CD4-positive, alpha-beta T cell treated with Interleukin-6 for 4 hours (primary cell): ENCODE results near the gene FSTL4.

Experiments
- DNase-seq: peaks from one replicate; pipeline ENCODE4 v3.0.0-alpha.2; 2020; ENCODE audit warnings: mixed read lengths

Gene FSTL4

DNA sequence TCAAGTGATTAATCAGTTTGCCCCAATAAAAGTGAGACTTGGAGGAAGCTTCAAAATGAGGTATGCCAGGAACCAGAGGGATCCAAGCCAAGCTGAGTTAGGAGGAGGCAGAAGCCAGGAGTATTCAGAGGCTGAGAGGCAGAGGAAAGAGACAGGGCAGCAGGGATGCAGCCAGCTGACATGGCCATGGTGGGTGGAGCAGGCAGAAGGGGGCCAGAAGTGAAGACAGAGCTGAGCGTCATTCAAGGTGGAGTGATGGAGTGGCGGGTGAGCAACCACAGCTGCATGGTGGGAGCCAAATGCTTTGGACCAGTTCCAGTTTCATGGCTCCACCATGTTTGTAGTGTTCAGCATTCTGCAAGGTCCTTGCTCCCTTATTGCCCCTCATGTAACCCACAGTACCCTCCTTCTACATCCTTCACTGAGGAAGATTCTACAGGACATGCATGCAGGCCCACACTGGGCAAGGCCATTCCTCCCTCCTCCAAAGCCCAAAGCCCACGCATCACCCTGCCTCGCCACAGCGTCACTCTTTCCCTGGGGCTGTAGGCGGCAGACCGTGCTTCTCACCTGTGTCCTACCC is 100.6 kb downstream of the FSTL4 start:
- no peak for DNase-seq

DNA sequence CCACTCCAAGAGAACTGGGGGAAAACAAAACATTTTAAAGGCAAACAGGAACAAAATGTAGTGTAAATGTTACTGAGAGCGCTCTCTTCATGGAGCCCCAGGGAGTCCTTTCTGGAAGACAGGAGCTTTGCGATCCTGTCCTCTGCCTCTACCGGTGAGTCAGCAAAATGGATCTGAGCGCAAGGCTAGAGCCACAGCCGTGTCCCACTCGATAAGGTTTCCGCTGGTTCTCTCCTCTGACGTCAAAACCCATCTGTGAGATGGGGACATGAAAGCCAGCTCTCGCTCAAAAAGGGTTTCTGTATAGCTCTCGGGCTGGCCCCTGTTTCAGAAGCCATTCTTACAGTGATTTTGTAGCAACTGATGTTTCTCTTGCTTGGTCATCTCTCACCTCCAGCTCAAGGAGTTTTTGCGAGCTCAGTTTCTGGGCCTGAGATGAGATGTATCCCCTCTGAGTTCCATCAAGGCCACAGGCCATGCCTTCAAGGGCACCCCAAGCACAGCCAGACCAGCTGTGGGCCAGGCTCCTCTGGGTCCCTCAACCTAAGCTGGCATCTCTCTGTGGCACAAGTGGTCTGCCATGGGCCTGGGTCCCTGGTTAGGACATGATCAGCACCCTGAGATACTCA is 101.6 kb downstream of the FSTL4 start:
- DNase-seq, result no peak

- DNase-seq, result no peak
These were observed 102.6 kb downstream of the FSTL4 start for GRCh38 chr5:133509742-133510079.

DNA sequence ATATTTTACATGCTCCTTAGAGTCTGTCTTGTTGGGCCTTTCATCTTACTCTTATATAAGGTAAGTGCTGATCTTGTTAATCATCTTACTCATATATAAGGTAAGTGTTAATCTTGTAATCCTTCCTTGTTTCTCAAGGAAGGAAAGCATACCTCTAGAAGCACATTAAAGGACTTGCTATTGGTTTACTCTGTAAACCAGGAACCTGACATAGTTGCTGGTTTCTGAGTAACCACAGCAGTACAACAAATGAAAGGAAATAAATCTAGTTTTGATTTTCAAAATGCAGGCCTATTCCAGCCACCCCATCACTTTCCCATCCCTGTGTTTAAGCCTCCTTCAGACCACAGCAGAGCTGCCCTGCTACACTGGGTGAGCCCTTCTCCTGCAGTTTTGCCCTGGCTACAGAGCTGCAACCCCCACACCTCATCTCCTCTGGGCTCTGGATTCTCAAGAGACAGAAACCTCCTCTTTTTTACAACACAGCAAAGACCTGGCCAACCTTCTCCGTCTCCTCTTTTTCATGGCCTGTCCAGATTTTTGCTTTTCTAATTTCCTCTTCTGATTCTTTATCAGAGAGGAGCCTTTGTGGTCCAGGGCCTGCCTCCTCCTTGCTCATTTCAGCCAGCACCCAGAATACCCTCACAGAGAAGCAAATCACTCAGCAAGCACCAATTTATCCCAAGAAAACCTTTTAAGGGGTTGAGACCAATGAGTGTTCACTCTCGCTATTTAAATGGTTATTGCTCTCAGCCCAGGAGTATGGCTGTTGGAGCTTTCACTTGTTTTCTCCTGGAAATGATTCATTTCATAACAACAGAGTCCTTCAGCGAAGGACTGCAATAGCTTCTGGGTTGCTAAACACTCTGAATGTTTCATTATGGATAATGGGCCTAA is 103.2 kb downstream of the FSTL4 start:
- no peak for DNase-seq

DNA sequence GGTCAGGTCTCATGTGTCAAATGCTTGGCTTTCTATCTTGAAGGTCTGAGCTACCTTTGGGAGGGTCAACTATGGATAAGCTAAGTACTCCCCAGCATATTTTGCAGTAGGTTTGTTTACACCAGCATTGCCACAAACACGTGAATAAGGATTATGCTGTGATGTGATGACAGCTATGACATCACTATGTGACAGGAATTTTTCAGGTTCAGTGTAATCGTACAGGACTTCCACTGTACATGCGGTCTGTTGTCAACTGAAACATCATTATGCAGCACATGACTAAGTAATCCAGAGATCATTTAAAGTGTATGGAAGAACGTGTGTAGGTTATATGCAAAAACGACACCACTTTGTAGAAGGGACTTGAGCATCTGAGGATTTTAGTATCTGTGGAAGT is 104.0 kb downstream of the FSTL4 start:
- no peak for DNase-seq

DNA sequence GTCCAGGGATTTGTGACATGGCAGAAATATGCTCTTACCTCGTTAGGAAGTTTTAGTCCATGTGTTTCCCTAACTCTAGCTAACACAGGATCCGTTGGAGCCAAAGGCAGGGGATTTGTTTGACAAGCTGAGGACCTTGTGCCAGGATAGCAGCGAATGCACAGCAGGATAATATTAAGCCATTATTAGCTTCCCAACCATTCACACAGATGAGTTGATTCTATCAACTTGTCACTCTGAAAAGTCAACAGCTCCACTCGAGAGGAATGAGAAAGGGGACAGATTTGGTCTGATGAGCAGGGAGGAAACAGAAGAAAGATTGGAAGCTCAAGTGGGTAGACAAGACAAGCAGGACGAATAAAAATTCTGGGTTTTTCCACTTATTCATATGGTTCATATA is 106.2 kb downstream of the FSTL4 start:
- DNase-seq, result no peak

DNA sequence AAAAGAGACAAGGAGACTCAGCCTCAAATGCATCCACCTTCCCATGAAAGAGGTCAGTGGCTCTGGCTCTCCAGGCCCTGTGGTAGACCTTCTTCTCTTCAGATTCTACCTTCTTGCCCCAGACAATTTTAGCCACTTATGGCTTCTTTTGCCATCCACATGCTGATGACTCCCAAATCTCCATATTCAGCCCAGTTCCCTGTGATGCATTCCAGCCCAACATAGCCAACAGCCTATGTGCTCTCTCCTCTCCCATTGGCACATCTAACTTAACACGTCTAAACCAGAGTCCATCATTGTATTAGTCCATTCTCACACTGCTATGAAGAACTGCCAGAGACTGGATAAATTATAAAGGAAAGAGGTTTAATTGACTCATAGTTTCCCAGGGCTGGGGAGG is 108.8 kb downstream of the FSTL4 start:
- no peak for DNase-seq

- DNase-seq, result no peak
These were observed 112.4 kb downstream of the FSTL4 start for GRCh38 chr5:133499895-133500294.

DNA sequence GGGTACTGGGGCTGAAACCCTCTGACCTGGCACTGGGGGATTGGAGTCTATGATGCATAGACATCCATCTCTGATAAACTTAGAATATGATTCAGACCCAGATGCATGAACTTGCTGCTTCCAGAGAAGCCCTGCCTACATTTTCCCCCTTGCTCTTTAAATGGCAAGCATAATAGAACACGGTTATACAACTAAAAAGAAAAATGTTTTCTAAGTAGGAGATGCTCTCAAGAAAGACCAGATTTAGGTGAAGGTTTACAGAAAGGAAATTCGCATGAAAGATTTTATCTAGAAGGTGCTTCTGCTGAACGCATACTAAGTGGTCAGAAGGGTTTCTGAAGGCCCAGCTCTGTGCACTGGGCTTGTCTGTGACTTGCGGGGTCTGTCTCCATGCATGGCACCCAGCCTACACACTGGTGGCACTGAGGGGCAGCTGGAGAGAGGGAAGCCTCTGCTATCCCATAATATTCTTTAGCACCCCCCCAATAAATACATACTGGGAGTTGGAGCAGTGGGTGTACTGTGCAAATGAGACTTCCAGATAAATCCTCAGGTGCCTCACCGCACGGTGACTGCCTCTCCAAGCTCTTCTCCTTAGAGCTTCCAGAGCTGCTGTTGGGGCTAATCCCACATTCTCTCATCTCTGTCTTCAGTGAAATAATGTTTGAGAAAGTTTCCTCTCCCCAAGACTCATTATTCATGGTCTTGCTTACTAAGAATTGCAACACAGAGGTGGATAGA is 114.6 kb downstream of the FSTL4 start:
- no peak for DNase-seq

- DNase-seq, result no peak
These were observed 115.7 kb downstream of the FSTL4 start for GRCh38 chr5:133496631-133497030.

DNA sequence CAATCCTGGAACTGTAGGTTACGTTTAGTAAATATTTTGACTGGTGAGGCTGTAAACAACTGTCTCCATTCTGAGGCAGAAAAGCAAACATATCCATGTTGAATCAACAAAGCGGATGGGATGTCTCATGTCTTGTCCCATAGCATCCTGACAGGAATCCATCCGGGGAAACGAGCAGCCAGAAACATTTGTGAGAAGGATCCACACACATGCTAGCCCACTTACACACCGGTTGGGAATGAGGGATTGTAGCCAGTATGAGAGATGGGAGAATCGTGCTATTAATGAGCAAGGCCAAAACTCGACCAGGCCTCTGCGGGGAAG is 117.5 kb downstream of the FSTL4 start:
- DNase-seq, result no peak

DNA sequence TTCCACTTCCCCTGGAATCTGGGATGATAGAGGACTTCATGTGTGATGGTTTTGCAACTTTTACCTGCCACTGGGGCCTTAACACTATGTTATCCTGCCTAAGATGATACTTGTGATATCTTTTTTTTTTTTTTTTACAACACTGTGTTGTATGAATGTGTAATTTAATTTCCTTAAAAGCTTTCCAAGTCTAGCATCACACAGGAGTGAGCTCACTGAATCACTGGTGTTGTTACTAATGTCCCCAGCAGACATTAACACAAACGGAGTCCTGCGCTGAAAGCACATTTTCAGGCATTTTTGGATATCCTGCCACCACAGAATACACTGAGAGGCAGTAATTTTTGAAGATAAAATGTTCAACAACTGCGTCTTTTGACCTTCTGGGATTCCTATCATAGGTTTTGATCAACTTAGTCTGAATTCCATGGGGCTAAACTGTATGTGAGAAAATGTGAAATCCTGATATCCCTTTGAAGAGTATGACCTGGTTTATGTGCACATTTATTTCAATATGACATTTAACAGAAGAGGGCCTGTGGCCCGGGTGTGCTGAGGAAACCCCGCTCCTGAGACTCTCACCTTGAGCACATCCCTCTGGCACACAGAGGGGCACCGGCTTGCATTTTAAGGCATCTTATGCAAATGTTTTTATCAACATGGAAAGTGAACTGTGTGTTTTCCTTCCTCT is 118.0 kb downstream of the FSTL4 start:
- DNase-seq, result no peak

DNA sequence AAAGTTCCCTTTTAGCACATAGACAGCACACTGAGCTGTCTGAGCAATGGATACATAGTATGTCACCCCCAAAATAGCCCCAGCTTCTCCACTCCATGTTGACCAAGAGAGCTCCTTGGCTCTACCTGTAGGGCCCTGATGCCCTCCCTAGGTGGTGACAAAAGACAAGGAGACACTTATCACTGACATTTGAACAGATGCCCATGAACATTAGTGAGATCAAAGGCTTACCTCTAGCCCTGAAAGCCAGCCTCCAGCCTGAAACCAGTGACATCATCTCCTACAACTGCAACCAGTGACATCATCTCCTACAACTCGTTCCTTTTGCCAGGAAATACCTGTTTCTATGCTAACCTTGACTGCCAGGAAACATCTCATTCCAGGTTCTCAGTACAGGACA is 122.7 kb downstream of the FSTL4 start:
- no peak for DNase-seq

DNA sequence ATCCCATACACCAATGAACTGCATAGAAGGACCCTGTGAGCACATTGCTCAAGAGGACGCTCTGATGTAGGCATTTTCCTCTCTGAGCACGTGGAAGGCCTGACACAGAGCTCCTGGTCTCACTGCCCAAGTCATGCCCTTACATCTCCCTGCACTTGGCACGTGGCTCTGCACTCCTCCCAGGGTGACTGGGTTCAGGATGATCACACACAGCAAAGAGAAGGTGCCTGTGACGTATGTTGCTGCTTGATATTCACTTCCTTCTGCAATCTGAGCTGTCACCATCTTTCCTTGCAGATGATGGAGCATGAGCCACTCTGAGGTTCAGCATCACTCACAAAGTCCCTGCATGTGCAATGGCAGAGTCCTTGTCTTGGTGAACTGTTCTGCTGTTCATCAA is 125.2 kb downstream of the FSTL4 start:
- DNase-seq, result no peak

DNA sequence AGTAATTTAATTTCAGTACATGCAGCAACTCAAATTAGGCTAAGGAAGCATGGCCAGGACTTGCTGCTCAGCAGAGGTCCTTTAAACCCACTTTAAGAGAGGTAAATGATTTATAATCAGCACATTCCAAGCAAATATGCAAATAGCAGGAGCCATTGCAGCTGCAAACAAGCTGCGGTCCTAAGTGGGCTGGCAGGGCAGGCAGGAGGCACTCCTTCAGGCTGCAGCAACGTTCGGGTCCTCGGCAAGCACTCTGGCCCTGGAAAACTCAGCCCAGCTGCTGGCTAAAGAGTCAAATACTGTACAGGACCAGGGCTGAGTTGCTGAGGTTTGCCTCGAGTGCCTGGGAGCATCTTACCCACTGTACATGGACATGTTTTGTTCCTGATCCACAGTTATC is 126.9 kb downstream of the FSTL4 start:
- no peak for DNase-seq

DNA sequence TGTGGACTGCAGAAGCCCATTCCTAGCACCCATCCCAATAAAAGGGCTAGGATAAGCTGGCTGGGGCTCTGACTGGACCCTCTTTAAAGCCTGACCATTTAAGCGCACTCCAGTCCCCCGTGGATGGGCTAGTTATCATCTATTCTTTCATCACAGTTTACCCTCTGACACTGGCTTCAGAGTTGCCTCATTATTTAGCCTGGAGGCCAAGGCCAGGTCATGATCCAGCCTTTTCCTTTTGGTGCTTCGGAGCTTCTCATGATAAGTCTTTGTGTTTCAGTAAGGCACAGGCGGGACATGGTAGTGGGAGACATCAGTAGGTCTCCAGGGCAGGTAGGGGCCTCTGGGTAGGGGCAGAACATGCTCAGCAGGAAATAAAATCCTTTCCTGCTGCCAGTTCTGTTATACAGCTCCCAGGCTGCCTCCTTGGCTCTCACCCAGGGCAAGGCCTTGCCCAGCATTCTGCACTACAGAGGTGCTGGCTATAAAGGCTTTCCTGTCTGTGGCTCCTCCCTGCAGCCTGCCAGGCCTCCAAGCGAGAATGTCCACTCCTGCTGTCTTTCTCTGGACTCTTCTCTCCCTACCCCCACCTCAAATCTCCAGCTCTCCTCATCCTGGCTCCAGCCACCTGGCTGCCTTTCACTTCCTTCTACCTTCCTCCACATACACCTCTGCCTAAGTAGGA is 128.8 kb downstream of the FSTL4 start:
- no peak for DNase-seq

- no peak for DNase-seq
These were observed 130.3 kb downstream of the FSTL4 start for GRCh38 chr5:133482028-133482427.

- no peak for DNase-seq
These were observed 131.5 kb downstream of the FSTL4 start for GRCh38 chr5:133480866-133481265.

DNA sequence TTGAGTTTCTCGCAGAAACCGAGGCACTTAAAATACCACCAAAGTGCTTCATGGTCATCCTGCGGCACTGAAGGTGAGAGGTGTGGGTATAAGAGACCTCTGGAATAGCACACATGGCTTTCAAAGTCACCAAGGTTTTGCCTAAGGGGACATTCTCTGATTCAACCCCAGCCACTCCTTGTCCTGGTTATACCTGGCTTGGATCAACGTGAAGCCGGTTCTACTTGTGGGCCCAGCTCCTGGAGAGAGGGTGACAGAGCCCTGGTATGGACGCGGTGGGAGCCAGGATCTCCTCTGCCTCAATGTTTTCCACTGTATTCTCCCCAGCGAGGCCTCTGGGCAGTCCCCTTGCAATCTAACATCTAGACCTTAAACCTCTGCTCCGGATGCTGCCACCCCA is 132.0 kb downstream of the FSTL4 start:
- no peak for DNase-seq

DNA sequence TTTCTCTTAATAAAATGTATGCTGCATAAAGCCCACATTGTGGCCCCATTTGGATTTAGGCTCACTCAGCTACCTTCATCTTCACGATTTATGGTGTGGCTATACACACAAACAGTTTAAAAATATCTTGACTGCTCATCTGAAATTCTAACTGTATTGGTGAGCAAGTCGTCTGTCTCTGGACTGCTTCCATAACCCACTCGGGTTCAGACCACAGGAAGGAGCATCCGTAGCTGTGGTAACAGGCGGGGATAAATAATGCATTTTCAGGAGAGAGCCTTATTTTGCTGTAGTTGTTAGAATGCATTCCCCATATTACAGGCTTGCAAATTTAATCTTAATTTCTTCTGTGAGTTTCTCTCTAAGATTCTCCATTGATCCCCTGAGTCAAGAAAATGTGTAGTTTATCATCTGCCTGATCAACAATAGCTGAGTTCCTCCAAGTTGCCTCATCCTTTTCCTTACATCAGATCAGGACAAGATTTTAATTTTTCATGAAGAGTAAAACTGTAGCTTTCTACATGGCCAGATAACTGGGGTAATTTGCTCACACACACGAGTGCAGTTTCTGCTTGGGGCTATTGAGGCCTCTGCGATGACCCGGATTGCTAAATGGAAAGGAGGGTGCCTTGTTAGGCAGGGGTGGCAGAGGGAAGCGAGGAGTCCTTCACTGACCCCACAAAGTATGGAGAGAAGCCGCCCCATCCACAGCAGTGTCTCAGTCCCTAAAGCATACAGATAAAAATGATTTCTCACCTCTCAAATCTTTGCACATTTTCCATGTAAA is 133.9 kb downstream of the FSTL4 start:
- no peak for DNase-seq

DNA sequence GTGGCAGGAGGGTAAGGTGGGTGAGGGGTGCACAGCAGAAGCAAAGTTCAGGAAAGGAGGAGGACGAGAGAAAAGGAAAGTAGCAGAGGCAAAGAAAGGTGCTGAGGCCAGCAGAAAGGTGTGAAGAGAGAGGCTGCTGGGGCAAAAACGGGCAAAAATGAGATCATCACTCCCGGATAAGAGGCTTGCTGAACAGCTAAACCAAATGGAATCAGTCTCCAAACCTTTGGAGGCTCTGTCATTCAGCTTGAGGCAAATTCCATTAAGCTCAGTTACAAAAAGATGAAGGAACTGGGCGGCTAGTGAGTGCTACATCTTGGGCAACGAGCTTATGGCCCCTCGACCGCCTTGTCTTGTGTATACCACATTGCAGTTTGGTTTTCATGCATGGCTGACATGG is 136.4 kb downstream of the FSTL4 start:
- DNase-seq, result no peak
